Measurements from ENCODE around the gene TFDP1.

Gene TFDP1

DNA sequence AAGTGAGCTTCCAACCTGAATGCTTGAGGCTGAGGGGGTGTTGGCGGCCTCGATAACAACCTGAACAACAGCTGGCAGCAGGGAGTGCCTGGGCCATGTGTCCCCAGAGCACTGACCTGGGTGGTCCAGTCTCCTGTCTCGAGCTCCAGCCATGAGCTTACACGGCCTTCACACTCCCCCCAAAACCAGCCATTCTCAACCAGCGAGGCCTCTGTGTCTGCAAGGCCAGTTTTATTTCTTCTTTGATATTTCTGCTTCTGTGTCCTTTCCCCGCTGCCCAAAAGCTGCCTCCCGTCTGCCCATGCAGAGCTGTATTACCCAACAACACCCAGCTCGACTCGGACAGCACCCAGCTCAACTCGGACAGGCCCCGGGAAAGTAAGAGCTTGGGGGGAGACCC is 32.5 kb upstream of the TFDP1 start:
- TF ChIP-seq SIN3A (IDR thresholded peaks at IDR 0.05; ENCODE audit: borderline replicate concordance, insufficient read depth, low read length) = no peak
- no peak for TF ChIP-seq POLR2AphosphoS5 (IDR thresholded peaks at IDR 0.05; ENCODE audit: low read depth, low read length)
- no peak for TF ChIP-seq FOXP2 (optimal IDR thresholded peaks at IDR 0.05; ENCODE audit: borderline replicate concordance, extremely low read depth, extremely low read length, insufficient read depth)

DNA sequence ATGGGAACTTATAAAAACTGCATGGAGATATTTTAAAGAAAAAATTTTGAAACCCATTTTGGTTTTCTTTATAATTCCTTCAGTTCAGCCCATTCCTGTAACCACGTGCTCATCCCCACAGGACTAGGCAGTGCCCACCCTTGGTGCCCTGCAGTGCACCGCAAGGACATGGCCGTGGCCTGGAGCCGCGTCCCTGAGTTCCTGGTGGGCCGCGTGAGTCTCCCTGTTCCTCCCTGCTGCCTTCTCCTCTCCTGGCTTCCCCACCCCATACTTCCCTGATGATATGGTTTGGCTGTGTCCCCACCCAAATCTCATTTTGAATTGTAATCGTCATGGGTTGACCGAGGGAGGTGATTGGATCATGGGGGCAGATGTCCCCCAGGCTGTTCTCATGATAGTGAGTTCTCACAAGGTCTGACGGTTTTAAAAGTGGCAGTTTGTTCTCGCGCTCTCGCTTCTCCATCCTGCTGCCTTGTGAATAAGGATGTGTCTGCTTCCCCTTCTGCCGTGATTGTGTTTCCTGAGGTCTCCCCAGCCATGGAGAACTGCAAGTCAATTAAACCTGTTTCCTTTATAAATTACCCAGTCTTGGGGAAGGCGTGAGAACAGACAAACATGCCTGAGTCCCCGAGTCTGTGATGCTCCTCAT is 31.6 kb upstream of the TFDP1 start:
- no peak for TF ChIP-seq SIN3A (IDR thresholded peaks at IDR 0.05; ENCODE audit: borderline replicate concordance, insufficient read depth, low read length)
- no peak for TF ChIP-seq TAF1 (IDR thresholded peaks at IDR 0.05; ENCODE audit: borderline replicate concordance, insufficient read depth, low read length)
- TF ChIP-seq FOXP2 (optimal IDR thresholded peaks at IDR 0.05; ENCODE audit: borderline replicate concordance, extremely low read depth, extremely low read length, insufficient read depth) = no peak
- no peak for TF ChIP-seq REST (IDR thresholded peaks at IDR 0.05; ENCODE audit: insufficient read depth in 1 of 2, low read depth in 2 of 2, low read length in 2 of 2)
- no peak for TF ChIP-seq POLR2AphosphoS5 (IDR thresholded peaks at IDR 0.05; ENCODE audit: low read depth, low read length)

- no peak for TF ChIP-seq TAF1 (IDR thresholded peaks at IDR 0.05; ENCODE audit: borderline replicate concordance, insufficient read depth, low read length)
- TF ChIP-seq SIN3A (IDR thresholded peaks at IDR 0.05; ENCODE audit: borderline replicate concordance, insufficient read depth, low read length) = no peak
- no peak for TF ChIP-seq POLR2AphosphoS5 (IDR thresholded peaks at IDR 0.05; ENCODE audit: low read depth, low read length)
- no peak for TF ChIP-seq REST (IDR thresholded peaks at IDR 0.05; ENCODE audit: insufficient read depth in 1 of 2, low read depth in 2 of 2, low read length in 2 of 2)
- no peak for TF ChIP-seq FOXP2 (optimal IDR thresholded peaks at IDR 0.05; ENCODE audit: borderline replicate concordance, extremely low read depth, extremely low read length, insufficient read depth)
Observed at GRCh38 chr13:113553511-113554332, 30.8 kb upstream of the TFDP1 start.

GRCh38 chr13:113554333-113554700 is 30.2 kb upstream of the TFDP1 start:
- TF ChIP-seq POLR2AphosphoS5 (IDR thresholded peaks at IDR 0.05; ENCODE audit: low read depth, low read length) (no peak), SIN3A (IDR thresholded peaks at IDR 0.05; ENCODE audit: borderline replicate concordance, insufficient read depth, low read length) (no peak), REST (IDR thresholded peaks at IDR 0.05; ENCODE audit: insufficient read depth in 1 of 2, low read depth in 2 of 2, low read length in 2 of 2) (no peak), FOXP2 (optimal IDR thresholded peaks at IDR 0.05; ENCODE audit: borderline replicate concordance, extremely low read depth, extremely low read length, insufficient read depth) (no peak), TAF1 (IDR thresholded peaks at IDR 0.05; ENCODE audit: borderline replicate concordance, insufficient read depth, low read length) (no peak)

- no peak for TF ChIP-seq POLR2AphosphoS5 (IDR thresholded peaks at IDR 0.05; ENCODE audit: low read depth, low read length)
- no peak for TF ChIP-seq REST (IDR thresholded peaks at IDR 0.05; ENCODE audit: insufficient read depth in 1 of 2, low read depth in 2 of 2, low read length in 2 of 2)
- no peak for TF ChIP-seq TAF1 (IDR thresholded peaks at IDR 0.05; ENCODE audit: borderline replicate concordance, insufficient read depth, low read length)
- TF ChIP-seq FOXP2 (optimal IDR thresholded peaks at IDR 0.05; ENCODE audit: borderline replicate concordance, extremely low read depth, extremely low read length, insufficient read depth) = no peak
- no peak for TF ChIP-seq SIN3A (IDR thresholded peaks at IDR 0.05; ENCODE audit: borderline replicate concordance, insufficient read depth, low read length)
Observed at GRCh38 chr13:113555141-113555540, 29.4 kb upstream of the TFDP1 start.

All from PFSK-1 (cell line).